ENCODE results near the gene UBN1. TPM values are rescaled to one million over a fixed set of nuclear protein-coding genes. Genes with fewer than 3 reads are reported as not detected.
A peak's percentile ranks its signal among the peaks of the same experiment; 100 is the strongest.

The UBN1 gene
- total and polyA plus RNA-seq, 2 of the 13 experiments (the other 11 are each of a cell fraction or from before 2014, with no cell fraction given): 10.6 to 23.5 TPM

DNA sequence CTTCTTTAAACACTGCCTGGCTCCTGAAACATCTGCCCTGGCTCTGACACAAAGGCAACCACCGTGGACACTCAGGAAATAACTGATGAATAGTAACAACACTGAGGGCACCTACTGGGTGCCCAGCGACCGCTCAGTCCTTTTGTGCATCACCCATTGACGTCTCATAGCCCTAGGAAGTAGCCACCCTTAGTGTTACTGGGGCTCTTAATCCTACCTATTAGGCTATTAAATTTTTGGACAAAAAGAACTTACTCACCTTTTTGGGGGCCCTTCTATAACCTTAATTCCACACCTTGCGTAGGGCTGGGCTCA is 78.0 kb downstream of the UBN1 start (continued):
- TF ChIP-seq, protein P1, sequence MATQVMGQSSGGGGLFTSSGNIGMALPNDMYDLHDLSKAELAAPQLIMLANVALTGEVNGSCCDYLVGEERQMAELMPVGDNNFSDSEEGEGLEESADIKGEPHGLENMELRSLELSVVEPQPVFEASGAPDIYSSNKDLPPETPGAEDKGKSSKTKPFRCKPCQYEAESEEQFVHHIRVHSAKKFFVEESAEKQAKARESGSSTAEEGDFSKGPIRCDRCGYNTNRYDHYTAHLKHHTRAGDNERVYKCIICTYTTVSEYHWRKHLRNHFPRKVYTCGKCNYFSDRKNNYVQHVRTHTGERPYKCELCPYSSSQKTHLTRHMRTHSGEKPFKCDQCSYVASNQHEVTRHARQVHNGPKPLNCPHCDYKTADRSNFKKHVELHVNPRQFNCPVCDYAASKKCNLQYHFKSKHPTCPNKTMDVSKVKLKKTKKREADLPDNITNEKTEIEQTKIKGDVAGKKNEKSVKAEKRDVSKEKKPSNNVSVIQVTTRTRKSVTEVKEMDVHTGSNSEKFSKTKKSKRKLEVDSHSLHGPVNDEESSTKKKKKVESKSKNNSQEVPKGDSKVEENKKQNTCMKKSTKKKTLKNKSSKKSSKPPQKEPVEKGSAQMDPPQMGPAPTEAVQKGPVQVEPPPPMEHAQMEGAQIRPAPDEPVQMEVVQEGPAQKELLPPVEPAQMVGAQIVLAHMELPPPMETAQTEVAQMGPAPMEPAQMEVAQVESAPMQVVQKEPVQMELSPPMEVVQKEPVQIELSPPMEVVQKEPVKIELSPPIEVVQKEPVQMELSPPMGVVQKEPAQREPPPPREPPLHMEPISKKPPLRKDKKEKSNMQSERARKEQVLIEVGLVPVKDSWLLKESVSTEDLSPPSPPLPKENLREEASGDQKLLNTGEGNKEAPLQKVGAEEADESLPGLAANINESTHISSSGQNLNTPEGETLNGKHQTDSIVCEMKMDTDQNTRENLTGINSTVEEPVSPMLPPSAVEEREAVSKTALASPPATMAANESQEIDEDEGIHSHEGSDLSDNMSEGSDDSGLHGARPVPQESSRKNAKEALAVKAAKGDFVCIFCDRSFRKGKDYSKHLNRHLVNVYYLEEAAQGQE (IDR thresholded peaks at IDR 0.05; ENCODE audit: borderline replicate concordance in 1 of 2, low read depth in 1 of 2, low read length in 2 of 2): no peak
- 0 out of 2 replicates have a peak, but pooled peaks have one; percentile 7 for TF ChIP-seq ZNF614 (CRISPR knock-in tag; IDR thresholded peaks at IDR 0.05; ENCODE audit: borderline replicate concordance)
- no peak for TF ChIP-seq ZNF367 (CRISPR knock-in tag; IDR thresholded peaks at IDR 0.05; ENCODE audit: borderline replicate concordance)
- TF ChIP-seq MEF2D (CRISPR knock-in tag; IDR thresholded peaks at IDR 0.05): 0 out of 2 replicates have a peak, but pooled peaks have one; percentile 9
- TF ChIP-seq ZNF337 (CRISPR knock-in tag; IDR thresholded peaks at IDR 0.05; ENCODE audit: borderline replicate concordance, low read depth): 0 out of 2 replicates have a peak, but pooled peaks have one; percentile 17
- TF ChIP-seq MYNN (CRISPR knock-in tag; IDR thresholded peaks at IDR 0.05; ENCODE audit: low read depth): no peak
- TF ChIP-seq KLF12 (CRISPR knock-in tag; IDR thresholded peaks at IDR 0.05; ENCODE audit: borderline replicate concordance): peak; percentile 7; the same call in 1 of the 2 replicates
- peak; percentile 0 for TF ChIP-seq ASH2L (IDR thresholded peaks at IDR 0.05; ENCODE audit: insufficient read length, low read depth, low read length)
- TF ChIP-seq, protein P2, sequence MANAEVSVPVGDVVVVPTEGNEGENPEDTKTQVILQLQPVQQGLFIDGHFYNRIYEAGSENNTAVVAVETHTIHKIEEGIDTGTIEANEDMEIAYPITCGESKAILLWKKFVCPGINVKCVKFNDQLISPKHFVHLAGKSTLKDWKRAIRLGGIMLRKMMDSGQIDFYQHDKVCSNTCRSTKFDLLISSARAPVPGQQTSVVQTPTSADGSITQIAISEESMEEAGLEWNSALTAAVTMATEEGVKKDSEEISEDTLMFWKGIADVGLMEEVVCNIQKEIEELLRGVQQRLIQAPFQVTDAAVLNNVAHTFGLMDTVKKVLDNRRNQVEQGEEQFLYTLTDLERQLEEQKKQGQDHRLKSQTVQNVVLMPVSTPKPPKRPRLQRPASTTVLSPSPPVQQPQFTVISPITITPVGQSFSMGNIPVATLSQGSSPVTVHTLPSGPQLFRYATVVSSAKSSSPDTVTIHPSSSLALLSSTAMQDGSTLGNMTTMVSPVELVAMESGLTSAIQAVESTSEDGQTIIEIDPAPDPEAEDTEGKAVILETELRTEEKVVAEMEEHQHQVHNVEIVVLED (CRISPR knock-in tag; IDR thresholded peaks at IDR 0.05; ENCODE audit: borderline replicate concordance): peak; percentile 44; the same call in 1 of the 2 replicates
- TF ChIP-seq, protein P3, sequence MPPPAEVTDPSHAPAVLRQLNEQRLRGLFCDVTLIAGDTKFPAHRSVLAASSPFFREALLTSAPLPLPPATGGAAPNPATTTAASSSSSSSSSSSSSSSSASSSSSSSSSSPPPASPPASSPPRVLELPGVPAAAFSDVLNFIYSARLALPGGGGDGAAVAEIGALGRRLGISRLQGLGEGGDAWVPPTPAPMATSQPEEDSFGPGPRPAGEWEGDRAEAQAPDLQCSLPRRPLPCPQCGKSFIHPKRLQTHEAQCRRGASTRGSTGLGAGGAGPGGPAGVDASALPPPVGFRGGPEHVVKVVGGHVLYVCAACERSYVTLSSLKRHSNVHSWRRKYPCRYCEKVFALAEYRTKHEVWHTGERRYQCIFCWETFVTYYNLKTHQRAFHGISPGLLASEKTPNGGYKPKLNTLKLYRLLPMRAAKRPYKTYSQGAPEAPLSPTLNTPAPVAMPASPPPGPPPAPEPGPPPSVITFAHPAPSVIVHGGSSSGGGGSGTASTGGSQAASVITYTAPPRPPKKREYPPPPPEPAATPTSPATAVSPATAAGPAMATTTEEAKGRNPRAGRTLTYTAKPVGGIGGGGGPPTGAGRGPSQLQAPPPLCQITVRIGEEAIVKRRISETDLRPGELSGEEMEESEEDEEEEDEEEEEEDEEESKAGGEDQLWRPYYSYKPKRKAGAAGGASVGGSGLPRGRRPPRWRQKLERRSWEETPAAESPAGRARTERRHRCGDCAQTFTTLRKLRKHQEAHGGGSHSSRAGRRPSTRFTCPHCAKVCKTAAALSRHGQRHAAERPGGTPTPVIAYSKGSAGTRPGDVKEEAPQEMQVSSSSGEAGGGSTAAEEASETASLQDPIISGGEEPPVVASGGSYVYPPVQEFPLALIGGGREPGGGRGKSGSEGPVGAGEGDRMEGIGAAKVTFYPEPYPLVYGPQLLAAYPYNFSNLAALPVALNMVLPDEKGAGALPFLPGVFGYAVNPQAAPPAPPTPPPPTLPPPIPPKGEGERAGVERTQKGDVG (CRISPR knock-in tag; IDR thresholded peaks at IDR 0.05; ENCODE audit: borderline replicate concordance): no peak
- TF ChIP-seq SUZ12 (IDR thresholded peaks at IDR 0.05; ENCODE audit: low read depth, low read length): no peak
- peak; percentile 4; the same call in 1 of the 2 replicates for TF ChIP-seq GATAD1 (CRISPR knock-in tag; IDR thresholded peaks at IDR 0.05)
- TF ChIP-seq ZSCAN29 (CRISPR knock-in tag; conservative IDR thresholded peaks at IDR 0.05): no peak
- TF ChIP-seq, protein P4, sequence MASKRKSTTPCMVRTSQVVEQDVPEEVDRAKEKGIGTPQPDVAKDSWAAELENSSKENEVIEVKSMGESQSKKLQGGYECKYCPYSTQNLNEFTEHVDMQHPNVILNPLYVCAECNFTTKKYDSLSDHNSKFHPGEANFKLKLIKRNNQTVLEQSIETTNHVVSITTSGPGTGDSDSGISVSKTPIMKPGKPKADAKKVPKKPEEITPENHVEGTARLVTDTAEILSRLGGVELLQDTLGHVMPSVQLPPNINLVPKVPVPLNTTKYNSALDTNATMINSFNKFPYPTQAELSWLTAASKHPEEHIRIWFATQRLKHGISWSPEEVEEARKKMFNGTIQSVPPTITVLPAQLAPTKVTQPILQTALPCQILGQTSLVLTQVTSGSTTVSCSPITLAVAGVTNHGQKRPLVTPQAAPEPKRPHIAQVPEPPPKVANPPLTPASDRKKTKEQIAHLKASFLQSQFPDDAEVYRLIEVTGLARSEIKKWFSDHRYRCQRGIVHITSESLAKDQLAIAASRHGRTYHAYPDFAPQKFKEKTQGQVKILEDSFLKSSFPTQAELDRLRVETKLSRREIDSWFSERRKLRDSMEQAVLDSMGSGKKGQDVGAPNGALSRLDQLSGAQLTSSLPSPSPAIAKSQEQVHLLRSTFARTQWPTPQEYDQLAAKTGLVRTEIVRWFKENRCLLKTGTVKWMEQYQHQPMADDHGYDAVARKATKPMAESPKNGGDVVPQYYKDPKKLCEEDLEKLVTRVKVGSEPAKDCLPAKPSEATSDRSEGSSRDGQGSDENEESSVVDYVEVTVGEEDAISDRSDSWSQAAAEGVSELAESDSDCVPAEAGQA (IDR thresholded peaks at IDR 0.05; ENCODE audit: low read depth): no peak
- TF ChIP-seq, protein P4 (CRISPR knock-in tag; IDR thresholded peaks at IDR 0.05; ENCODE audit: borderline replicate concordance): no peak

Measured in HepG2 (cell line).